Germinal center (tissue), 1 donor: Measurements from ENCODE around the gene KDM7A.
"Not testable (repeated sequence)": the region's sequence is repeated elsewhere in the genome, so short reads cannot be mapped to it uniquely, and the experiment has no call there.

Experiments used
- DNase-seq: peaks from one replicate; pipeline ENCODE4 v3.0.0; 2012; ENCODE audit warnings: mixed read lengths, low spot score

KDM7A gene

DNA sequence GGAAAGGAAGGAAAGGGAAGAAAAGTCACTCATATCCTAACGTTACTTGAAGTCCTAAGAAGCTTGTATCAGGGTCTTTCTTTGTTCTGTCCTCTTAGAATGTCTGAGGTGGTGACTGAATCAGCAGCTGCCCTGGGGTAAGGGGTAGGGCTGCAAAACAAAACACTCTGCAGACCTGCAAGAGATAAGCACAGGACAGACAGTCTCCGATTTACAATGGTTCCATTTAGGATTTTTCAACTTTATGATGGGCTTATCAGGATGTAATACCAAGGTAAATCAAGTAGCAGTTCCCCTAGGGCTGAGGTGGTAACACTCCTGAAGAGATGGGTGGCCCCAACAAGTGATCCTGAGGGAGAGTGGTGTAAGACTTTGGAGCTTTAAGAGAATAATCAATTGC, 16.5 kb downstream of the KDM7A start:
- DNase-seq: no peak

DNA sequence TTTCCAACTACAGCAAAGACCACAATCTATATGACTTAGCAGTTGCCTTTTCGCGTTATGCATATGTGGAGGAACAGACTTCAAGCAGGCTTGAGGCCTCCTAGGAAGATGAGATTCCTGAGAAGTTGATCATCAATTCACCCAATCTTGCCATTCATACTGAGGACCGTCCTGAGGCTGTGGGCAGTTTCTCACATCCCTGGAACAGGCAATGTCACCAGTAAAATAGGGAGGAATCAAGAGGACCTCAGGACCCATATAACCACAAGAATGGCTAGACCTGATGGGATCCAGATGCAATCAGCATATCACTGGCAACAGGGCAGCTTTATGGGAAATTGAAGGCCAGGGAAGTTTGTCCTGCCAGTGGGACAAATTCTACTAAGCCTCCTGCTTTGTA, 17.3 kb downstream of the KDM7A start:
- no peak for DNase-seq

DNA sequence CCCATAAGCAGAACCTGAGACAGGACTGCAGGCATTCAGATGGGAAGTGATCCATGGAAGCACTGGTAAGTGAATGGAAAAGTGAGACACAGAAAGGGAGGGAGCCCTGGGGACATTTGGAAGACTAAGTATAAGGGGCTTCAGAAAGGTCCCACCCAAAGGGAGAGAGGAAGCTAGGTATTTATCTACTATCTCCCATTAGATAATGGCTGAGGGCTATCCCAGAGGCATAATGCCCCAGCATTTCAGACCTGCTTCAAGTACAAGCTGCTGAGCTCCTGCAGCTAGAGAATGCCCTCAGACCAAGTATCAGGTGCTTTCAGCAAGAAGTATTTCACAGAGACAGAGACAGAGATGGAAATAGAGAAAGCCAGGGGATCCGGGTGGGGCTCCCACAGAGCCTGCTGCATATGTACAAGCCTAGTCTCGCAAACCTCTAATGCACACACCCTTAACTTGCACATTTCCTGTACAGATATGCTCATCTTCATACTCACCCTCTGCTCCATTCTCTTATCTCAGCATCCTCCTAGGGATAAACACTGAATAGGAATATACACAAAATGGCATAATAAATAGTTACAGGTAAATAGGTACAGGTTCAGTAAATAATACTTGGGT, 20.2 kb downstream of the KDM7A start:
- DNase-seq: no peak

DNA sequence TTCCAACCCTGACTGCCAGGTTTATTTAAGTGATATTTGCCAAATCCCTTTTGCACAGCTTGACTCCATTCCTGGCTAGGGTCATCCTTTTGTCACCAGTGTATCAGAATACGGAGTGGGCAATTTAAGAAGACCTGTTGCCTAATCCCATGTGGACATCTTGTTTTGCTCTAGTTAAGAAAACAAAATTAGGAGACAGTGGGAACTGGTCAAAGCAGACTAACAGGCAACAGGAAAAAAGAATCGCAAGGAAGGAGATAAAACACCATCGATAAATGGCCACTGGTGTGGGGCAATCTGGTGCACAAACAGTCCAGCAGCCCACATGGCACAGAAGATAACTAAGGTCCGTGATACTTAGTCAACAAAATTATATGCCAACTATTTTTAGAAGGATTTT, 21.4 kb downstream of the KDM7A start:
- DNase-seq: no peak

DNA sequence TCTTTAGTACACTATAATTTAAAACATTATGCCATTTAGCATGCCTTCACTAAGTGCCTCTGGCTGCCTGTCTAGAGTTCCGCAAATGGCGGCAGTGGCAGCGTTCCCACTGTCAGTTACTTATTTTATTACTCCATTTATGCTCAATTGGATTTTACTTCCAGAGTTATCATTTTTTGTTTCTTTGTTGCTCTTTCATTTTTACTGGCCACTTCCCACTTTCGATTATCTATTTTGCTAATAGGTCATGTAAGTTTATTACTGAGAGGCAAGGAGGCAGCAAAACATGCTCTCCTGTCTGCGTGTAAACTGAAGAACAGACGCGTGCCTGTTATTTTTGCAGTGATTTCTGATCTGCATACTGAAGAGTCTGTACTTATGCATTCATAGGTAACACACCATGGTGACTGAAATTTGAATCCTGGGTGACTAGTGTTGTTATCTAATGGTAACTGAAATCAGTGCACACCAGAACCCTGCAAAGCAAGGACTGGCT, 23.1 kb downstream of the KDM7A start:
- DNase-seq: peak; percentile 5

DNA sequence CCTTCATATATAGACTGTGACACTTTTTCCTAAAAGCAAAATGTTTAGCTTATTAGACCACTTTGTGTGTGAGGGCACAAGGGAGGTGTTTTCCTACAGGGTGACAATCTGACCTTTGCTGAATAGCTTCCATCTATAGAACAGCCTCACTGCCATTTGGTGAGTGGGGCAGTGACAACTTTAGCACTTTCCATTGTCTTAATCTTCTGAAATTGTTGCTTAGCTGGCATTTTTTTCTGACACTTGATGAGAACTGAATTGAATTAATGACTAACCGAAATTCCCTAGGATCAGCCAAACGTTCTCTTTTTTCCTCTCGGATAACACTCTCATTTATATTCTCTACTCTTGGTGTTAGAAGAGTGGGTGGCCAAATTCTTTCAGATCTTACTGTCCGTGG, 30.2 kb downstream of the KDM7A start:
- no peak for DNase-seq

DNA sequence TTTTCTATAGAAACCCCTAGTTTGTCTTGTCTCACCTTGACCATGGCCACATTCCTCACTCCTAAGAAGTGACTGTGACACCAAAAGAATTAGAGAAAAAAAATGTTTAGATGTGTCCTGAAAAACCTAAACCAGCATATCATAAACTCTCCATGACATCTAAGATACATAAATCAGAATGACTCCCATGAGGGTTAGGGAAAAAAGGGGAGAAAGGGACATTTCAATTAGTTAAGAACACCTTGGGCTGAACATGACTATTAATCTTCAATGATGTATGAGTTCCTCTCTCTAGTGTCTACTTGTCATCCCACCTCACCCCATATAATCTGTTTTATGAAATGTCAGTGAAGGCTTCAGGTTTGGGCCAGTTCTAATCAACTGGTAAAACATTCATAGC, 31.1 kb downstream of the KDM7A start:
- no peak for DNase-seq

DNA sequence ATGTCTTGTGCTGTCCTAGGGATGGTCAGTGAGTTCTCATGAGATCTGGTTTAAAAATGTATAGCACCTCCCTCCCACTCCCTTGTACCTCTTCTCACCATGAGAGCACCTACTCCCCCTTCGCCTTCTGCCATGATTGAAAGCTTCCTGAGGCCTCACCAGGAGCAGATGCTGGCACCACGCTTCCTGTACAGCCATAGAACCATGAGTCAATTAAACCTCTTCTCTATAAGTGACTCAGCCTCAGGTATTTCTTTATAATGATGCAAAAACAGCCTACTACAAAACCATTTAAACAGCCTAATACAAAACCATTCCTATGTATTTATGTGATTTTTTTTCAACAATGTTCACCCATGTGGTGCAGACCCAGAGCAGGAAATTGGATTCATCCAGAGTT, 32.0 kb downstream of the KDM7A start:
- DNase-seq: no peak

DNA sequence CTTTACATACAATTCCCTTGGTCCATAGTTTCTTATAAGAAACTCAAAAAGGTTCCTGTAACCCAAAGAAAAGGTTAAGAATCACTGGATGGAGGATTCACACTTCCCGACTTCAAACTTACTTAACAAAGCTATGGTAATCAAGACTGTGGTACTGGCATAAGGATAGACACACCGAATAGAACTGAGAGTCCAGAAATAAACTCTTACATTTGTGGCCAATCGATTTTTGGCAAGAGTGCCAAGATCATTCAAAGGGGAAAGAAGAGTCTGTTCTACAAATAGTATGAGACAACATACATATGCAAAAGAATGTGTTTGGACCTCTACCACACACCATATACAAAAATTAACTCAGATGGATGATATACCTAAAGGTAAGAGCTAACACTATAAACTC, 32.8 kb downstream of the KDM7A start:
- DNase-seq: no peak

DNA sequence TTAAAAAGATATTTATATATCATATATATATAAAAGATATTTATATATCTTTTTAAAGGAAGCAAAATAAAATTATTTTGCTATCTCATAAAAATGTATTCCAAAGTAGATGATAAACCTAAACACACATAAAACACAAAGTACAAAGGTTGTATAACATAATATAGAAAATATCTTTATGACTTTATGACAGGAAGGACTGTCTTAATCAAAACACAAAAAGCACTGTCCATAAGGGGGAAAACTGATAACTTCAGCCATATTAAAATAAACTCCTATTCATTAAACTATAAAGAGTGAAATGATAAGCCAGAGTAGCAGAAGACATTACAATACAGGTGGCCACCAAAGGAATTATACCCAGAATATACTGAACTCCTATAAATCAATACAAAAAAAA, 34.8 kb downstream of the KDM7A start:
- no peak for DNase-seq

DNA sequence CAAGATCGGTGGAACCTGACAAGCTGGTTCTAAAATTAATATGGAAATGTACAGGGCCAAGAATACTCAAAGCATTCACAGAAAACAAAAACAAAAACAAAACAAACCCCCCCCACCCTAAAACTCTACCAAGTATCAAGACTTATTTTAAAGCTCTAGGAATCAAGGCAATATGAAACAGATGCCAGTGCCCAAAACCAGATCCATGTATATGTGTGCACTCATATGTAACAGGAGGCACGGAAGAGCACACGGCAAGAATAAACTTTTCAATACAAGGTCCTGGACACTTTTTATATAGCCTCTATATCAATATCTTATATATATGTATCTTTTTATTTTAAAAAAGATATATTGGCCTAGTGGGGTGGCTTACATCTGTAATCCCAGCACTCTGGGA, 35.5 kb downstream of the KDM7A start:
- no peak for DNase-seq

DNA sequence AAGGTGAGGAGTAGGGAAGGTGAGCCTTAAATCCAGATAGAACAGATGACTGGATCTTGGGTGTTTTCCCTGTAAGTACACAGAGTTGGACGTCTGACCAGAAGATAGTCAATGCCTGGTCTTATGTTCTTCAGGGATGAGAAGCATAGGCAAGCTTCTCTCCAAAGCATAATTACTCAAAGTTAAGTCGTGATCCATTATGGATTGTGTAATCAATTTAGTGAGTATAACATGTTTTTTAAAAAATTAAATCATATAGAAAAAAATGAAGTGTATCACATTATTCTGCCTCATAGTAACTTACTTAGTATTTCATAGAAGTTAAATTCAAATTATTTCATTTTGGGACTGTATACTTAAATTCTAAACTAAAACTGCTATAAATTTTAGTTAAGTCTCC, 39.7 kb downstream of the KDM7A start:
- no peak for DNase-seq

DNA sequence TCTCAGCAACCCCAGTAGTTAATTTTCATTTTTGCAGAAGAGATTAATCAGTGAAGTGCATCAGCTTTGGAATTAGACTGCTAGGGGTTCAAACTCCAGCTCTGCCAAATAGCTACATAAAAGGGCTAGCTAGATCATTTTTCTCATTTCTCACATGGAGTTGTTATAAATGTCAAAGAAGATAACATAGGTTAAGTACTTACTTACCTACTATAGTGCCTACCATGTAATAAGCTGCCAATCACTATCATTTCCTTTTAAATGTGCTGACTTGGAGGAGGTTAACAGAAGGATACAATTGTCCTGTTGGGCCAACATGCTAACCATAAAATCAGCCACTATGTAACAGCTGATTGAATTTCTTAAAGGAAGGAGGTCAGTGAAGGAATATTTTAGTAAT, 40.7 kb downstream of the KDM7A start:
- no peak for DNase-seq

DNA sequence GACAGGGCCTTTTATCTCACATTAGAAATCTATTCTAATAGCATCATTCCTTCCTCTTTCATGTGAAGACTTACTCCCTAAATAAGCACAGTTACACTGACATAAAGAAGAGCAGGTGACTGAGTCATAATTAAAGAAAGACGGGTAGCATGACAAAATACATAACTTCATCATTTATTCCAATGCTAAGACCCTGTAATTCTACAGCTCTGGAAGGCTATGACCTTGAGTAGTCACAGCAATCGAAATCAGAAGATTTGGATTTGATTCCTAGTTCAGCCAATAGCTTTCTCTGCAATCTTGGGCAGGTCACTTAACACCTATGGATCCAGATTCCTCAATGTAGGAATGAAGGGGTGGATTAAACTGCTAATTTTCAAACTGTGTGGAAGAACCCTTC, 42.7 kb downstream of the KDM7A start:
- no peak for DNase-seq

DNA sequence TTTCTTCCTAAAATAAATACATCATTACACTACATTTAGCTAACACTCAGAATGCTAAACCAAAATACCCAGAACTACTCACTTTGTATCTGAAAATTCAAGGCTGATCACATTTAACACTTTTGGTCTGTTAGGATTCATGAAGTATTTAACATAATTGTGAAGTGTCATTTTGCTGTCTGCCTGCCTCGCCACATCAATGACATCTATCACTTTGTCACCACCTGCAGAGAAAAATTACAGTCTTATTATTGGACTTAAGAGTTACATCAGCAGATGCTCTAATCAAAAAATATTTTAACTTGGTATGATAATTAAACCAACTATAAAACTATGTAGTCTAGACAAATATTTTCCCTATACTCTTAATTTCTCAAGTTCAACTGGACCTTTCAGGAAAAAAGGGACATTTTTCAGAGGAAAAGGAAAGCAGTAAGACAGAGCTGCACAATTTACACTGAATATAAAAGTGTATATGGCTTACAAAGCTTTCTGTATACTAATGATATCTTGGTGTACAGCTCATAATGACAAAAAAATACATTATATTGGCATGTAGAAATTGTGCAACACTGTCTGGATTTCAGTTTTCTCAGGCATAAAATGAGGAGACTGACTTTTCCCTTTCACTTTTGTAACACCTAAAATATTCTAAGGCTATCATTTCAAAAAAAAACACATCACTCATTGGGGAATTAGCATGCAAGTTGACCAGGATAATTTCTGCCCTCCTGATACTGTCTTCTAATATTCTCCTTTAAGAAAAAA, 49.2 kb downstream of the KDM7A start:
- DNase-seq: no peak

DNA sequence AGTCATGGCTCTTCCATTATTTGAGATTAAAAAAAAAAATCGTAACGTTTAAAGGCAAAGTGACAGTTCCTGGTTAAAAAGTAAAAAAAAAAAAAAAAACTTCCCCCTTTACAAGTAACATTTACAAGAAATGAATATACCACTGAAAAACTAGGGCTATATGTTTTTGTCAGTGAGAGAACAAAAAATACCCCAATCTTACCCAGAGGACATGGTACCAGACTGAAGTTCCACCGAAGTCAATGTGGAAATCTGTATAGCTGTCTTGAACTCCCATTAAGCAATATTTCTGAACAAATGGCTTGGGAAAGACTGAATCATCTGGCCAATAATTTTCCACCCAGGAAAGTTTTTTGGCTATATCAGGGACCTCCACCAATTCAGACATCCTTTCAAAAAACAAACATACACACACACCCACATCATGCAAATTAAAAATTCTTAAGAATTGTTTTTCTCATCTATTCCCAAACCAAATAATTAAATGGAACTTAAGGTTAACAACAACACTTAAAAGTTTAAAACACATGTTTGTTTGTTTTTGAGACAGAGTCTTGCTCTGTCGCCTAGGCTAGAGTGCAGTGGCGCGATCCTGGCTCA, 50.2 kb downstream of the KDM7A start:
- no peak for DNase-seq

DNA sequence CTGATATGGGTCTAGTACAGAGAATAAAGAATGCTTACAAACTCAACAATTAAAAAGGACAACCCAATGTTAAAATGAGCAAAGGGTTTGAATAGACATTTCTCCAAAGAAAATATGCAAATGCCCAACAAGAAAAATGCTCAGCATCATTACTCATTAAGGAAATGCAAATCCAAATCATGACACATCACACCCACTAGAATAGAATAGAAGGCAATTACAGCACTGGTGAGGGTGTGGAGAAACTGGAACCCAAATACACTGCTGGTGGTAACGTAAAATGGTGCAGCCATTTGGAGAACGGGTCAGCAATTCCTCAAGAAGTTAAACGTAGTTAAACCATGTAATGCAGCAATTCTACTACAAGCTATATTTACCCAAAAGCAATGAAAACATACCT, 53.8 kb downstream of the KDM7A start:
- DNase-seq: no peak

DNA sequence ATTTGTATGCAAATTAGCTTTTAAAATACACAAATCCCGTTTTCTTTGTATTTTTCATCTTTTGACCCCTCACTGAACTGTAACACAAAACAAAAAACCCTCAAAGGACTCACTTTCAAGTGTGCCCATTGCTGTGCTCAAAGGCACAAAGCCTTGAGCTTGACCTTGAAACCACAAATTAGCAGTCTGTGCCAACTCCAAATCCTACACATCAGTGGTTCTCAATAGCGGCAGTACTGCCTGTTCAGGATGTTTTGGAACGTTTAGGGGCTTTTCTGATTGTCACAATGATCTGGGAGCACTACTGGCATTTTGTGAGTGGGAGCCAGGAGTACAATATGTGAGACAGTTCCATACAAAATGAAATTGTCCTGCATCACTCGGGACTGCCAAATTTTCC, 55.5 kb downstream of the KDM7A start:
- DNase-seq: no peak

DNA sequence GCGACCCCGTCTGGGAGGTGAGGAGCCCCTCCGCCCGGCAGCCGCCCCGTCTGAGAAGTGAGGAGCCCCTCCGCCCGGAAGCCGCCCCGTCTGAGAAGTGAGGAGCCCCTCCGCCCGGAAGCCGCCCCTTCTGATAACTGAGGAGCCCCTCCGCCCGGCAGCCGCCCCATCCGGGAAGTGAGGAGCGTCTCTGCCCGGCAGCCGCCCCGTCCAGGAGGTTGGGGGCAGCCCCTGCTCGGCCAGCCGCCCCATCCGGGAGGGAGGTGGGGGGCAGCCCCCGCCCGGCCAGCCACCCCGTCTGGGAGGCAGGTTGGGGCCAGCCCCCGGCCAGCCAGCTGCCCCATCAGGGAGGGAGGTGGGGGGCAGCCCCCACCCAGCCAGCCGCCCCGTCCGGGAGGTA, 62.0 kb downstream of the KDM7A start:
- DNase-seq: not testable (repeated sequence)

DNA sequence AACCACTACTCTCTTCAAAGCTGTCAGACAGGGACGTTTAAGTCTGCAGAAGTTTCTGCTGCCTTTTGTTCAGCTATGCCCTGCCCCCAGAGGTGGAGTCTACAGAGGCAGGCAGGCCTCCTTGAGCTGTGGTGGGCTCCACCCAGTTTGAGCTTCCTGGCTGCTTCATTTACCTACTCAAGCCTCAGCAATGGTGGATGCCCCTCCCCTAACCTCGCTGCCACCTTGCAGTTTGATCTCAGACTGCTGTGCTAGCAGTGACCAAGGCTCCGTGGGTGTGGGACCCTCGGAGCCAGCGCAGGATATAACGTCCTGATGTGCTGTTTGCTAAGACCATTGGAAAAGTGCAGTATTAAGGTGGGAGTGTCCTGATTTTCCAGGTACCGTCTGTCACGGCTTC, 68.0 kb downstream of the KDM7A start:
- DNase-seq: not testable (repeated sequence)

DNA sequence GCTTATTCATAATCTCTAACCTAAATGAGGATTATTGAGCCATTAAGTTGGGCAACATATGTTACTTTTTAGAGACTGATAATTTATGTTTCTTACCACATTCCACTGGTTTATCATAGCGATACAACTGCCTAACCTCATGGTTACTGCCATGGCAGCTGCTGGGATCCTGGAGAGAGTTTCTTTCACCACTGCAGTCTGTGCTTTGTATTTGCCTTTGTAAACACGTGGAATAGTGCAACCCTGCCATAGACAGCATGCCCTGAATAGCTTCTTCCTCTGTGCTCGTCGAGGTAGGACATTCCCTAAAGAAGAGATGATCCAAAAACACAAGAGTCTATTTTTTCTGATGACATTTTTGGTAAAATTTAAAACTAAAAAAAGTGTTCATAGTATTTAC, 80.3 kb downstream of the KDM7A start:
- no peak for DNase-seq

DNA sequence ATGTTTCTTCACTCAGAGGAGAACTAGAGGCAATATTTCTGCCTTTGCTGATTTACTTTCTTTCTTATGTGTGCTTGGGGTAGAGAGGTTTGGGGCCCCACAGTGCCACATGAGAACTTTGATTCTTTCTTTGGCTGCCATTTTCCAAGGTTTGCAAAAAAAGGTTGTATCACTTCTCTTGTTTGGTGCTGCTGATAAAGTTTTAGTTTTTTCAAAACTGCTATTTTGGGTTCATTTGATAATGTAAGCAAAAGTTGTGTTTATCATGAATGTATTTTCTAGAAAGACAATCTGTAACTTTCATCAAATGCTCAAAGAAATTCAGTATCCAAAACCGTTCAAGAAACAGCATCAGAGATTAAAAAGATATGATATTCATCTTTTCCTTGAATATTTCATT, 83.4 kb downstream of the KDM7A start:
- DNase-seq: no peak

DNA sequence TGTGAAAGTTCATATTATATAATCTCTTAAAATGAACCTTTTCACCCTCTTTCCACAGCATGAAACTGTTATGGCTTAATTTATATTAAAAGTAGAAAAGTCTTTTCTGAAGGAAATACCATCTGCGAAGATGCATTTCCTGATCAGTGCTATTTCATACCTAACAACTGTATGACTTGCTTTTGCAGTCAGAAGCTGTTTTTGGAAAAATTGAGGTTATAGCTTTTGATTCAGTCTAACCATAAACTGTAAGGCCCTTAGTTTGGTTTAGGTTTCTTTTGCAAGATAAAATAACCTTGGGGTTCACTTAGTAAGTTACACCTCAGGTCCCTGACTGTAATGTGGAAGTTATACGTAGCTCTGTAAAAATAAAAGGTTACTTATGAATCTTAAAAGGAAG, 91.3 kb downstream of the KDM7A start:
- no peak for DNase-seq

DNA sequence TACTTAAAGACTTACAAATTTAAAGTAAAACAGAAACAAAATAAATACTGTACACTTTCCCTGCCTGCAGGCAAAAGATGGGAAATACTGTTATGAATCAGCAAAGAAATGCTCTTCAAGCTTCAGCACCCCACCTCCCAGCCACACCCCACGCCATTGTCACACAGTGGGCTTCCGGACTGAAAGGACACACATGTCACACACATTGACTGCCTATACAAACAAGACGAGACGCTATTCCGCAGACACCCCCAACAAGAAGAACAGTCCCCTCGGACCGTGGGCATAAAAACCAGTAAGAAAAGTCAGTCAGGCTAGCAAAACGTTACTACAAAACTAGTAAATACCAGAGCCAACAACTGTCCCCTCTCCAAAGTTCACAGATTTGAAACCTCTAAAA, 91.8 kb downstream of the KDM7A start:
- no peak for DNase-seq
